Right lobe of liver (tissue), 4 donors: ENCODE measurements around the gene RPL28.

Experiments
- POLR2A ChIP-seq: fragments of 450-650 bp; IDR thresholded peaks from one replicate; pipeline ENCODE4 v1.6.1; 2017; ENCODE audit warnings: antibody characterized with exemption, mild to moderate bottlenecking
- TF ChIP-seq, protein P1 (sequence below), 4 donors: fragments of 200-600 bp in 3 of 4; fragments of 450-650 bp in 1 of 4; IDR thresholded peaks; one replicate each; pipeline versions ENCODE4 v1.5.1 to v1.8.0; 2016 to 2022; ENCODE audit warnings: antibody characterized with exemption in 4 of 4, mild to moderate bottlenecking in 2 of 4
- donor health status: DM: no; HTN: no; CAD: no.
- donor health status: DM: no; HTN: no; CAD: no.
- donor health status: DM: no; HTN: yes; CAD: no.

DNA sequence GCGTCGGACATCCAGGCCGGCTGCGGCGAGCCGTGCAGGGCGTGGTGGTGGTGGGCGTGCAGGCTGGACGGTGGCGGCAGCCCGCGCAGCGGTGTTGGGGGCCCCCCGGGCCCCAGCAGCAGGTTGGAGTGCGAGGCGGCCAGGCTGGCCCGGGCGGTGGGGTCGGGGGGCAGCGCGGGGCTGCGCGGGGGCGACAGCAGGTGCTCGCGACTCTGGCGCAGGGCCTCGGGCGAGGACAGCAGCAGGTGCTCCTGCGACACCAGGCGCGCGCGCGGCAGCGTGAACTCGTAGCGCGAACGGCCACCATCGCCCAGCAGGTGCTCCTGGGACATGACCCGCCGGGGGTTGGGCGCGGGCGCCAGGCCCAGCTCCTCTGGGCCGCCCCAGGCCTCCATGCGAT, 47.6 kb downstream of the RPL28 start:
- TF ChIP-seq, protein P1, sequence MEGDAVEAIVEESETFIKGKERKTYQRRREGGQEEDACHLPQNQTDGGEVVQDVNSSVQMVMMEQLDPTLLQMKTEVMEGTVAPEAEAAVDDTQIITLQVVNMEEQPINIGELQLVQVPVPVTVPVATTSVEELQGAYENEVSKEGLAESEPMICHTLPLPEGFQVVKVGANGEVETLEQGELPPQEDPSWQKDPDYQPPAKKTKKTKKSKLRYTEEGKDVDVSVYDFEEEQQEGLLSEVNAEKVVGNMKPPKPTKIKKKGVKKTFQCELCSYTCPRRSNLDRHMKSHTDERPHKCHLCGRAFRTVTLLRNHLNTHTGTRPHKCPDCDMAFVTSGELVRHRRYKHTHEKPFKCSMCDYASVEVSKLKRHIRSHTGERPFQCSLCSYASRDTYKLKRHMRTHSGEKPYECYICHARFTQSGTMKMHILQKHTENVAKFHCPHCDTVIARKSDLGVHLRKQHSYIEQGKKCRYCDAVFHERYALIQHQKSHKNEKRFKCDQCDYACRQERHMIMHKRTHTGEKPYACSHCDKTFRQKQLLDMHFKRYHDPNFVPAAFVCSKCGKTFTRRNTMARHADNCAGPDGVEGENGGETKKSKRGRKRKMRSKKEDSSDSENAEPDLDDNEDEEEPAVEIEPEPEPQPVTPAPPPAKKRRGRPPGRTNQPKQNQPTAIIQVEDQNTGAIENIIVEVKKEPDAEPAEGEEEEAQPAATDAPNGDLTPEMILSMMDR (IDR thresholded peaks at IDR 0.05): no peak
- no peak for TF ChIP-seq POLR2A
